Endothelial cell of umbilical vein (primary cell): ENCODE results near the gene ADARB2. TPM values are rescaled to one million over a fixed set of nuclear protein-coding genes. Genes with fewer than 3 reads are reported as not detected.

ENCODE experiments used
- BruUV-seq: library from RNA; stranded (reverse); fragments of 400-500 nt; replicated peaks from 2 replicates; lab custom pipeline; 2021; lab: Mats Ljungman, UMichigan
- CTCF ChIA-PET: fragments of 300-600, 350-600 bp; sonication (Branson Sonifier 250); formaldehyde crosslinking; loops from one replicate; lab custom pipeline; 2021; ENCODE audit warnings: antibody characterized with exemption, inconsistent platforms; lab: Charles Lee
- POLR2A ChIA-PET: fragments of 300-600, 350-600 bp; sonication (Branson Sonifier 250); formaldehyde crosslinking; loops from one replicate; lab custom pipeline; 2021; ENCODE audit warnings: antibody characterized with exemption, inconsistent platforms; lab: Charles Lee
- DNase-seq: peaks from one replicate; pipeline ENCODE4 v3.0.0-alpha.2; 2011; ENCODE audit warnings: low read depth, low spot score
- FAIRE-seq: peaks from 2 replicates; lab custom pipeline; 2011; peaks lifted over from hg19 to GRCh38; lab: Jason Lieb, UNC
- H2AFZ ChIP-seq: 2 replicates; pipeline ENCODE4 v1.6.0; 2012; ENCODE audit warnings: low read depth, low read length, control low read depth, inconsistent platforms
- H3K27ac ChIP-seq: 2 replicates; pipeline ENCODE4 v1.5.1; 2011; ENCODE audit warnings: low read depth, mild to moderate bottlenecking, control low read depth, low read length, moderate library complexity; ENCODE audit not compliant: insufficient read depth
- H3K27me3 ChIP-seq, 2 experiments: 2 replicates each; pipeline versions ENCODE4 v1.6.0 to v1.6.1; 2011; ENCODE audit warnings: low read length in 2 of 2, mixed read lengths in 1 of 2; ENCODE audit not compliant: control insufficient read depth in 2 of 2, insufficient read depth in 2 of 2
- H3K36me3 ChIP-seq, 2 experiments: 2 replicates in 1 of 2; 3 replicates in 1 of 2; pipeline ENCODE4 v1.5.1; 2011; ENCODE audit warnings: low read length in 2 of 2, mild to moderate bottlenecking in 1 of 2, moderate library complexity in 1 of 2; ENCODE audit not compliant: control insufficient read depth in 2 of 2, insufficient read depth in 2 of 2; ENCODE audit errors: extremely low read depth in 1 of 2
- H3K4me1 ChIP-seq: 3 replicates; pipeline ENCODE4 v1.5.1; 2011; ENCODE audit warnings: mild to moderate bottlenecking, low read length; ENCODE audit not compliant: control insufficient read depth, insufficient read depth; ENCODE audit errors: extremely low read depth
- H3K4me2 ChIP-seq: 2 replicates; pipeline ENCODE4 v1.6.1; 2011; ENCODE audit warnings: low read length, control low read depth, mixed read lengths; ENCODE audit not compliant: insufficient read depth
- H3K4me3 ChIP-seq, 3 experiments: fragments of 200-600 bp in 1 of 3; sonication (generic), shearing (Covaris generic) in 1 of 3; replicated peaks in 1 of 3; 2 replicates each; pipeline ENCODE4 v1.5.1; 2011 to 2016; ENCODE audit warnings: control low read depth in 3 of 3, low read length in 3 of 3, mild to moderate bottlenecking in 2 of 3, inconsistent platforms in 1 of 3, low read depth in 1 of 3, moderate library complexity in 1 of 3; ENCODE audit not compliant: insufficient read depth in 1 of 3
- H3K79me2 ChIP-seq: 2 replicates; pipeline ENCODE4 v1.6.0; 2012; ENCODE audit warnings: low read length, inconsistent platforms; ENCODE audit not compliant: control insufficient read depth, insufficient read depth
- H3K9ac ChIP-seq: replicated peaks from 2 replicates; pipeline ENCODE3; 2011; ENCODE audit warnings: low read length, control low read depth; ENCODE audit not compliant: insufficient read depth; ENCODE audit errors: extremely low read depth
- H3K9me1 ChIP-seq: replicated peaks from 3 replicates; pipeline ENCODE4 v1.6.0; 2011; ENCODE audit warnings: mild to moderate bottlenecking, low read length; ENCODE audit not compliant: control insufficient read depth, insufficient read depth; ENCODE audit errors: extremely low read depth
- H3K9me3 ChIP-seq: replicated peaks from 2 replicates; pipeline ENCODE4 v1.5.1; 2012; ENCODE audit warnings: low read length, inconsistent platforms; ENCODE audit not compliant: control insufficient read depth, insufficient read depth
- H4K20me1 ChIP-seq: replicated peaks from 2 replicates; pipeline ENCODE3; 2011; ENCODE audit warnings: mild to moderate bottlenecking, low read length; ENCODE audit not compliant: control insufficient read depth, insufficient read depth; ENCODE audit errors: extremely low read depth
- EZH2 ChIP-seq: IDR thresholded peaks from 2 replicates; pipeline ENCODE4 v1.6.1; 2012; ENCODE audit warnings: borderline replicate concordance, low read depth, mild to moderate bottlenecking, moderate library complexity, low read length, inconsistent platforms; ENCODE audit not compliant: severe bottlenecking
- FOS ChIP-seq: IDR thresholded peaks from 2 replicates; pipeline ENCODE4 v1.6.1; 2011; ENCODE audit warnings: mild to moderate bottlenecking, low read length, moderate library complexity, borderline replicate concordance; ENCODE audit not compliant: insufficient read depth
- GATA2 ChIP-seq: IDR thresholded peaks from 2 replicates; pipeline ENCODE4 v1.7.0; 2011; ENCODE audit warnings: low read depth, mild to moderate bottlenecking, moderate library complexity, mixed read lengths, low read length; ENCODE audit not compliant: insufficient read length, insufficient read depth
- JUN ChIP-seq: IDR thresholded peaks from 2 replicates; pipeline ENCODE4 v1.6.1; 2011; ENCODE audit warnings: borderline replicate concordance, low read depth; ENCODE audit not compliant: insufficient read length, insufficient read depth
- MYC ChIP-seq: IDR thresholded peaks from one replicate; pipeline ENCODE4 v1.6.1; 2011; ENCODE audit warnings: mild to moderate bottlenecking, low read depth, low read length
- POLR2A ChIP-seq: IDR thresholded peaks from 2 replicates; pipeline ENCODE4 v1.6.1; 2012; ENCODE audit warnings: low read depth, mild to moderate bottlenecking, control low read depth, low read length
- POLR2AphosphoS5 ChIP-seq: IDR thresholded peaks from 2 replicates; pipeline ENCODE4 v1.6.1; 2012; ENCODE audit warnings: low read depth, mild to moderate bottlenecking, control low read depth, low read length, moderate library complexity; ENCODE audit not compliant: insufficient read depth
- dilution Hi-C: fragments of 300-500 bp; cut with MboI; formaldehyde crosslinking; loops from one replicate; pipeline ENCODE4 v1.15.0; 2019; ENCODE audit warnings: low sequenced_read_pairs; ENCODE audit not compliant: extremely low pct_ligation_motif_present
- intact Hi-C: fragments of 100-400 bp; cut with micrococcal nuclease; formaldehyde crosslinking; loops from one replicate; pipeline ENCODE4 v1.10.0; 2022
- polyA plus RNA-seq, 4 experiments: library from polyadenylated mRNA; depleted of rRNA in 3 of 4; stranded (reverse) in 3 of 4; unstranded in 1 of 4; fragments of >200 nt; gene quantifications; 2 replicates each; pipeline versions ENCODE4 v1.2.1 to v1.2.3, GENCODE V29; 2011 to 2012; ENCODE audit warnings: missing spikeins in 1 of 4
- total RNA-seq: library from RNA; stranded (reverse); gene quantifications from 2 replicates; pipeline ENCODE4 v1.2.3, GENCODE V29; 2021
- TF ChIP-seq, protein P1 (sequence below), 2 donors: IDR thresholded peaks; 1 replicate in 1 of 2; 2 replicates in 1 of 2; pipeline ENCODE4 v1.5.1; 2011; ENCODE audit warnings: low read length in 2 of 2, mild to moderate bottlenecking in 2 of 2, moderate library complexity in 2 of 2, control low read depth in 1 of 2, inconsistent platforms in 1 of 2, low read depth in 1 of 2; ENCODE audit not compliant: insufficient read depth in 1 of 2; ENCODE audit errors: extremely low read depth in 1 of 2
- TF ChIP-seq, protein P2 (sequence below): IDR thresholded peaks from 2 replicates; pipeline ENCODE4 v1.6.1; 2011; ENCODE audit not compliant: insufficient read depth, insufficient read length

ADARB2 gene
- total and polyA plus RNA-seq, 2 donors (not counting 3 experiments of a cell fraction or from before 2014, with no cell fraction given), result not detected

DNA sequence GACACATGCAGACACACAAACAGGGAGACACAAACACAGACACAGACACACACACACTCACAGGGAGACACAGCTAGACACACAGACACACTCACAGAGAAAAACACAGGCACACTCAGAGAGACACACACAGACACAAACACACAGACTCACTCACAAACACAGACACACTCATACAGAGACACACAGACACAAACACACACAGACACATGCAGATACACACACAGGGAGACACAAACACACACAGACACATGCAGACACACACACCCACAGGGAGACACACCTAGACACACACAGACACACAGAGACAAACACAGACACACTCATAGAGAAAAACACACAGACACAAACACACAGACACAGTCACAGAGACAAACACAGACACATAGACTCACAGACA, 67.9 kb downstream of the ADARB2 start:
- no peaks in the 10 kb centered on the region for H3K36me3 ChIP-seq
- H3K4me2 ChIP-seq, result no peak overlapping the region
- no TSS peak for BruUV-seq
- H3K27me3 ChIP-seq, result no peaks in the 10 kb centered on the region
- DNase-seq (no peak), FAIRE-seq (no peak)
- TF ChIP-seq GATA2, result no peak
- TF ChIP-seq EZH2, result no peak
- TF ChIP-seq MYC, result no peak
- TF ChIP-seq, protein P1, sequence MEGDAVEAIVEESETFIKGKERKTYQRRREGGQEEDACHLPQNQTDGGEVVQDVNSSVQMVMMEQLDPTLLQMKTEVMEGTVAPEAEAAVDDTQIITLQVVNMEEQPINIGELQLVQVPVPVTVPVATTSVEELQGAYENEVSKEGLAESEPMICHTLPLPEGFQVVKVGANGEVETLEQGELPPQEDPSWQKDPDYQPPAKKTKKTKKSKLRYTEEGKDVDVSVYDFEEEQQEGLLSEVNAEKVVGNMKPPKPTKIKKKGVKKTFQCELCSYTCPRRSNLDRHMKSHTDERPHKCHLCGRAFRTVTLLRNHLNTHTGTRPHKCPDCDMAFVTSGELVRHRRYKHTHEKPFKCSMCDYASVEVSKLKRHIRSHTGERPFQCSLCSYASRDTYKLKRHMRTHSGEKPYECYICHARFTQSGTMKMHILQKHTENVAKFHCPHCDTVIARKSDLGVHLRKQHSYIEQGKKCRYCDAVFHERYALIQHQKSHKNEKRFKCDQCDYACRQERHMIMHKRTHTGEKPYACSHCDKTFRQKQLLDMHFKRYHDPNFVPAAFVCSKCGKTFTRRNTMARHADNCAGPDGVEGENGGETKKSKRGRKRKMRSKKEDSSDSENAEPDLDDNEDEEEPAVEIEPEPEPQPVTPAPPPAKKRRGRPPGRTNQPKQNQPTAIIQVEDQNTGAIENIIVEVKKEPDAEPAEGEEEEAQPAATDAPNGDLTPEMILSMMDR (IDR thresholded peaks at IDR 0.05; ENCODE audit: extremely low read depth in 1 of 2, insufficient read depth in 1 of 2, low read depth in 1 of 2, low read length in 2 of 2), result no peak
- no peak for TF ChIP-seq FOS
- no peak for TF ChIP-seq POLR2AphosphoS5
- no peak for TF ChIP-seq JUN
- TF ChIP-seq, protein P2, sequence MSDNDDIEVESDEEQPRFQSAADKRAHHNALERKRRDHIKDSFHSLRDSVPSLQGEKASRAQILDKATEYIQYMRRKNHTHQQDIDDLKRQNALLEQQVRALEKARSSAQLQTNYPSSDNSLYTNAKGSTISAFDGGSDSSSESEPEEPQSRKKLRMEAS, result no peak
- TF ChIP-seq POLR2A, result no peak
- ChIA-PET CTCF (no interaction called here), POLR2A (no interaction called here)
- no peaks in the 10 kb centered on the region for H3K4me1 ChIP-seq
- H2AFZ ChIP-seq, result no peak overlapping the region
- peaks cover 5% of the 10 kb centered on the region for H3K9me3 ChIP-seq
- H3K27ac ChIP-seq, result no peak overlapping the region
- no peak overlapping the region for H3K4me3 ChIP-seq
- H4K20me1 ChIP-seq, result no peaks in the 10 kb centered on the region
- no peaks in the 10 kb centered on the region for H3K9me1 ChIP-seq
- no peaks in the 10 kb centered on the region for H3K79me2 ChIP-seq
- dilution Hi-C loops, result no loop called here
- intact Hi-C loops, result no loop called here
- no peak overlapping the region for H3K9ac ChIP-seq
